Nephron (organoid): Measurements from ENCODE around the gene ITGA2.

Experiments
- H3K27ac Mint-ChIP-seq, 3 experiments: 2 replicates each; pipeline ENCODE4 v1.8.0; 2020; ENCODE audit warnings: mixed read lengths in 3 of 3, mild to moderate bottlenecking in 2 of 3, moderate library complexity in 1 of 3
- H3K27me3 Mint-ChIP-seq: 2 replicates; pipeline ENCODE4 v1.8.0; 2021; ENCODE audit warnings: low read depth, mild to moderate bottlenecking, moderate library complexity, mixed read lengths
- H3K36me3 Mint-ChIP-seq: 2 replicates; pipeline ENCODE4 v1.8.0; 2020; ENCODE audit warnings: low read depth, mixed read lengths
- H3K4me1 Mint-ChIP-seq: 2 replicates; pipeline ENCODE4 v1.8.0; 2020; ENCODE audit warnings: mixed read lengths
- H3K4me3 Mint-ChIP-seq, 3 experiments: 2 replicates each; pipeline ENCODE4 v1.8.0; 2020; ENCODE audit warnings: mild to moderate bottlenecking in 3 of 3, mixed read lengths in 3 of 3, moderate library complexity in 2 of 3
- H3K9me3 Mint-ChIP-seq: 2 replicates; pipeline ENCODE4 v1.8.0; 2020; ENCODE audit warnings: mixed read lengths
- TF ChIP-seq, protein P1 (sequence below), 3 experiments: fragments of 200-600 bp; sonication (generic); IDR thresholded peaks; one replicate each; pipeline ENCODE4 v1.5.0; 2021; ENCODE audit warnings: antibody characterized with exemption in 3 of 3; ENCODE audit not compliant: unreplicated experiment in 3 of 3

Gene ITGA2

DNA sequence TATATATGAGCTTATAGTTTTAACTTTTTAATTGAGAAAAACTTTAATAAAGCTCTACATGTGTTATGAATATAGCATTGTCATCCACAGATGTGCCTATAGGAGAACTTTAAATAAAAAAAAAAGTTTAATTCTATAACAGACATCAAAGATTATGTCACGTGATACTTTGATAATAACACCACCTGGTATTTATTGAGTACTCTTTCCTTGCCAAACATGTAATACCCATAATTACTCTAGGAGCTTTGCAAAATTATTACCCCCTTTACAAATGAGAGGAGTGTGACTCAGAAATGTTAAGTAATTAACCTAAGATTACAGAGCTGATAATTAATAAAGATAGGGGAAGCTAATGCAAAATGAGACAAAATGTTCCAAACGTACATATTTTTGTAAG is 43.0 kb downstream of the ITGA2 start:
- TF ChIP-seq, protein P1, sequence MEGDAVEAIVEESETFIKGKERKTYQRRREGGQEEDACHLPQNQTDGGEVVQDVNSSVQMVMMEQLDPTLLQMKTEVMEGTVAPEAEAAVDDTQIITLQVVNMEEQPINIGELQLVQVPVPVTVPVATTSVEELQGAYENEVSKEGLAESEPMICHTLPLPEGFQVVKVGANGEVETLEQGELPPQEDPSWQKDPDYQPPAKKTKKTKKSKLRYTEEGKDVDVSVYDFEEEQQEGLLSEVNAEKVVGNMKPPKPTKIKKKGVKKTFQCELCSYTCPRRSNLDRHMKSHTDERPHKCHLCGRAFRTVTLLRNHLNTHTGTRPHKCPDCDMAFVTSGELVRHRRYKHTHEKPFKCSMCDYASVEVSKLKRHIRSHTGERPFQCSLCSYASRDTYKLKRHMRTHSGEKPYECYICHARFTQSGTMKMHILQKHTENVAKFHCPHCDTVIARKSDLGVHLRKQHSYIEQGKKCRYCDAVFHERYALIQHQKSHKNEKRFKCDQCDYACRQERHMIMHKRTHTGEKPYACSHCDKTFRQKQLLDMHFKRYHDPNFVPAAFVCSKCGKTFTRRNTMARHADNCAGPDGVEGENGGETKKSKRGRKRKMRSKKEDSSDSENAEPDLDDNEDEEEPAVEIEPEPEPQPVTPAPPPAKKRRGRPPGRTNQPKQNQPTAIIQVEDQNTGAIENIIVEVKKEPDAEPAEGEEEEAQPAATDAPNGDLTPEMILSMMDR (IDR thresholded peaks at IDR 0.05; ENCODE audit: unreplicated experiment in 3 of 3), result no peak
- Mint-ChIP-seq H3K36me3 (no peaks in the 10 kb centered on the region), H3K9me3 (no peaks in the 10 kb centered on the region), H3K4me1 (peaks cover 12% of the 10 kb centered on the region), H3K27ac (peak overlapping the region in 1 of 3 experiments; percentile 19), H3K27me3 (no peaks in the 10 kb centered on the region), H3K4me3 (no peak overlapping the region)

- no peak overlapping the region for H3K4me3 Mint-ChIP-seq
- TF ChIP-seq, protein P1 (IDR thresholded peaks at IDR 0.05; ENCODE audit: unreplicated experiment in 3 of 3), result no peak
- H3K36me3 Mint-ChIP-seq, result no peaks in the 10 kb centered on the region
- H3K27ac Mint-ChIP-seq, result peak overlapping the region in 1 of 3 experiments; percentile 16
- H3K9me3 Mint-ChIP-seq, result no peaks in the 10 kb centered on the region
- no peaks in the 10 kb centered on the region for H3K27me3 Mint-ChIP-seq
- H3K4me1 Mint-ChIP-seq, result peaks cover 17% of the 10 kb centered on the region
Observed at GRCh38 chr5:53034832-53035231, 45.7 kb downstream of the ITGA2 start.

DNA sequence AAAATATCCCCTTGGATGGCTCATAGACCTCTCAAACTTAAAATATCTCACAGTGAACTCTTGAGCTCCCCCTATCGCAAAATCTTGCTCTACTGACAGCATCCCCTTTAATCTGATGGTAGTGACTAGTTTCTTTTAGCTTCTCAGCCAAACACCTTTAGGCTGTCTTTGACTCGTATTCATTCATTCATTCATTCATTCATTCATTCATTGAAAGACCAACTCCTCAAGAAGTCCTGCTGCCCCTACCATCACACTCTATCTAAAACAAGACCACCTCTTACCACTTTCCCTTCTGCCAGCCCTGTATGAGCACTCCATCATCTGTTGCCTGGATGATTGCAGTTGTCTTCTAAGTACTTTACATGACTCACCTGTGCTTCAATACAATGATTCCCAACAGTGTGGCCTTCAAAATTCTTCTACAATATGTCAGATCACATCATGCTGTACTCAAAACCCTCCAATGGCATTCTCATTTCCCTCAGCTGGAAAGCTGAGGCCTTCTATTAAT is 46.8 kb downstream of the ITGA2 start:
- Mint-ChIP-seq H3K27me3 (no peaks in the 10 kb centered on the region), H3K36me3 (no peaks in the 10 kb centered on the region), H3K4me1 (peaks cover 17% of the 10 kb centered on the region), H3K9me3 (no peaks in the 10 kb centered on the region), H3K4me3 (no peak overlapping the region), H3K27ac (no peak overlapping the region)
- TF ChIP-seq, protein P1 (IDR thresholded peaks at IDR 0.05; ENCODE audit: unreplicated experiment in 3 of 3), result peak in 2 of 3 experiments; percentile 21 to 42

DNA sequence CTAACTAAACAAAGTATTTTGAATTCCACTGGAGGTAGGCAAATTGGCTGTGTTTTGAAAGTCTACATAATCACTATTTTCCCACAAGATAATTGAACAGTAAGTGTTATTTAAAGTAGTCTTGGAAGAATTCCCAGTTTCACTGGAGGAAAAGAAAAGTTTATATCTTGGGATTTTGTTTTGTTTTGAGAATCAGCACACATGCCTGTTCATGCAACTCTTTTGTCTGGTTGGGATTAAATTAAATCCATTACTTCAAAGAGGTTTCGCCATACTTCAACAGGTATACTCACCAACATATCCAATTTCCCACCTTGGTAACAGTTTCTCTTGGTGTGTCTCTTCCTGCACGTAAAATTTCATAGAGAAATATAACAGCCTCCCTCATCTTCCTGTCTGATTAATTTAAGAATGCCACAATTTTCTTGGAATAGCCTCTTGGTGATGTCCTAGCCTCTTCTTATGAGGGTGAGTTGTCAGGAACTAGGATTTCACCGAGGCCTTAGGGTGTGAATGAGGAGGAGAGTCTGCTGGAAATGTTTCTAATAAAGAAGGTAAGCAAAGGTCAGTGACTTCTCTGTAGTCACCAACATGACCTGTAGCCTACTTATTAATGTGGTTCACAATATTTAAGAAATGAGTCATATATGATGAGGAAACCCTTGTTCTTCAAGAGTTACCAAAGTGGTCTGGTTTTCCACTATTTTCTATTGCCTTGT is 48.1 kb downstream of the ITGA2 start:
- Mint-ChIP-seq H3K27me3 (no peaks in the 10 kb centered on the region), H3K4me1 (peaks cover 6% of the 10 kb centered on the region), H3K27ac (peak overlapping the region in 2 of 3 experiments; percentile 0 to 18), H3K9me3 (no peaks in the 10 kb centered on the region), H3K4me3 (no peak overlapping the region), H3K36me3 (no peaks in the 10 kb centered on the region)
- TF ChIP-seq, protein P1 (IDR thresholded peaks at IDR 0.05; ENCODE audit: unreplicated experiment in 3 of 3), result no peak

GRCh38 chr5:53038196-53038847 is 49.2 kb downstream of the ITGA2 start:
- H3K27me3 Mint-ChIP-seq, result no peaks in the 10 kb centered on the region
- H3K4me1 Mint-ChIP-seq, result peaks cover 6% of the 10 kb centered on the region
- TF ChIP-seq, protein P1 (IDR thresholded peaks at IDR 0.05; ENCODE audit: unreplicated experiment in 3 of 3), result no peak
- no peak overlapping the region for H3K4me3 Mint-ChIP-seq
- no peaks in the 10 kb centered on the region for H3K9me3 Mint-ChIP-seq
- no peak overlapping the region for H3K27ac Mint-ChIP-seq
- H3K36me3 Mint-ChIP-seq, result no peaks in the 10 kb centered on the region
